ENCODE data around the gene DAP.
"Not testable (repeated sequence)": the region's sequence is repeated elsewhere in the genome, so short reads cannot be mapped to it uniquely, and the experiment has no call there.

The DAP gene

DNA sequence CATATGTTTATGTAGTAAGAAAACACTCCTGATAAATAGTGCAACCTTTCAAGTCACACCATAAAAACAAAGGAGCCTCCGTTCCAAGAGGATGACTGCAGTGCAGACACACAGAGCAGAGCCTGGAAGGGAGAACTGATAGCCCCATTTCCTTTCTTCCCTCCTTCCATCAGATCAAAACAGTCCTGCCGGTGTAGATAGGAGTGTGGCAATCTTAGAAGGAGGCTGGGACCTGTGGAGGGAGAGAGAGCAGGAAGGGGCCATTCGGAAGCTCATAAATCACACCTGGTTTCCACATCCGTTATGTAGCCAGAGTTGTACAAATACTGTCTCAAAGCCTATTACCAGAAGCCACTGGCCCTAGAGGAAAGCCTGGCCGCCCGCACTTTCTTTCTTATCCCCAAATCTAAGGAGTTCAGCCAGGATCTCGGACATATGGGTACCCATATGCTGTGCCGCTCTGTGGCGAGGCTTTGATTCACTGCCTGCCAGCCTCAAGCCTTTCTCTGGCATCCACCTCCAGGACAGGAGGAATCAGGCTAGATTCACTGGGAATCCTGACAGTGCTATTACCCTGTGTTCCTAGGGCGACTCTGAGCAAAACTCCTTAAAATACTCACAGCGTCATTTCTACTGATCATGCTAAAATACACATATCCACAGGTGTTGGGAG is 26.9 kb downstream of the DAP start:
- no peak for DNase-seq

DNA sequence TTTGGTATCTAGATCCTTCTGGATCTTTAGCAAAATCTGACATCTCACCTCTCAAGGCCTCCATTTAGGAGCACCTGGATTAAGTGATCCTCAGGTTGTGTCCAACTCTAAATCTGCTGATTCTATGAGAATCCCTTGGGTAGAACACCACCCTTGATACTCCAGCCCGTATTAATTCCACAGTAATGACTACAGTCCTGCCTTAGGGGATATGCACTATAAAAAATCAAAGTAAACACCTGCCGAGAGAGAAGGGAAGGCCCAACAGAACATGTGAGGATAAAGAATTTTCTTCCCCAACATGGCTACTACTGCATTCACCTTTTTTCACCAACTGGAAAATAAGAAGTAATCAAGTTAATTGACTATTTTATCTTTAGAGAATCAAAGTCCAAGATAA is 27.6 kb downstream of the DAP start:
- no peak for DNase-seq

DNA sequence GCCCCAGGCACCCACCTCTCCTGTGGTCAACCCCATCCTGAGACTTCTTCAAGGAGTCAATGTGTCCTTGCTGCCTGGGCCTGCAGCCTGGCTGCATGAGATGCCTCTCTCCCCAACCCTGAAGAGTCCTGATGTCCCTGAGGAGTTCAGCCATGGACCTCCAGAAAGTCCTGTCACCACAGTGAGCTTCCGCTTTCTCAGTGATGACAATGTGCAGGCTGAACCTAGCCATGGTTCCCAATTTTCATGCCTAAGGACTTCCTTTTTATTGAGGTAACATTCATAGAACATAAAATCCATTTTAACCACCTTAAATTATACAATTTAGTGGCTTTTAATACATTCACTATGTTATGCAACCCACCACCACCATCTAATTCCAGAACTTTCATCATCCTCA is 29.1 kb downstream of the DAP start:
- DNase-seq, result no peak

DNA sequence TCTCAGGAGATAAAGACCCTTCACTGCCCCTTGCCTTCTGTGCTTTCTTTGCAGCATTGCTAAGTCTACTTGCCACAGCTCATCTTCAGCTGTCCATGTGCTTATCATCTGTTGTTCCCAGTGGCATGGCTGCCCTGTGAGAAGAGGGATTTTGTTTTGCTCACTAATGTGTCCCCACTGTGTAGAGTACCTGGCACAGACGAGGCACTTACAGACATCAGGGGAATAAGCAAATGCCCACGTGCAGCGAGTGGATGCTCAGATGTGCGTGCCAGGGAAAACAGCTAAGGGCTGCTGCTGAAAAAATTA is 31.0 kb downstream of the DAP start:
- no peak for DNase-seq

DNA sequence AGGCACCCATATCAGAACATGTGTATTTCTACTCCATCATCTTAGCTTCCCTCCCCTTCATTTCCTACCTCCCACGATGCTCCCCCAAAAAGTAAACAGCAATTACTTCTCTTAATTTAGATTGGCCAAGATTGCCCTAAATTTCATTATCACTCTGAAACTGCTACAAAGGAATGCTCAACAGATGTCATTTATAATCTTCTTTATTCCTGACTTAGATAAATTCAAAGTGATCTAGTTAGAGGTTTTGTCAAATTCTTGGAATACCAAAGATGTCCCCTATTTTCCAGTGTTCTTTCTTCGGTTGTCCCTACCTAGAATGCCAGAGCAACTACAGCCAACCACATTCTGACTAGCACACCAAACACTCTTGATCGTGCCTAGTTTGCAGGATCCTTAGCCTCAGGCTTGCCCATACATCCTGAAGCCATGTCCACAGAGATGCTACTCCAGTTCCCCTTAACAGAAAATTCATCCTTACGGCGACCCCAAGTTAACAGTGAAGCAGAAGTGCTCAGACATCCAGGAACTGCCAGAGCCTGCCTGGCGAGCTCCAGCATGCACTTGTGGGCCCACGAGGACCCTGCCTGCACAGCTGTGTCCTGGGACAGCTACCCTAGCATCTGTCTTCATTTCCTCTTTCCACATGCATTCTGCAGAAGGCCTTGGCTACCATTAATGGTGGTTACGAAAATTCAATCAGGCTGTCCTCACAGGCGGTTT is 31.6 kb downstream of the DAP start:
- DNase-seq, result no peak

DNA sequence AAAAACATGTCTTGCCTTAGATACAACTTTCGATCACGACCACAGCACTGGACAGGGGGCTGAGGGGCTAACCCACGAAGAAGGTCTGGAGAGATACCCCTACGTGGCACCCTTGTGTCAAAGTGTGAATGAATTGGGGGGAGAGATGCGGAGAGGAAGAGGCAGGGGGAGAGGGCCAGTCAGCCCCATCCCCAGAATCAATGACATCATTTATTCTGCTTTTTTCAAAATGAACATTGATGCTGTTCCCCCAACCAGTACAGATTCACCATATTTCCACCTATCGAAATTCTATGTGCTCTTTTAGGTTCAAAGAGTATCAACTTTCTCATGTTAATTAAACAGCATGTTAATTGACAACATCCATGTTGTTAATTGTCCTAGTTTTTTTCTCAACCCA is 32.4 kb downstream of the DAP start:
- DNase-seq, result no peak

DNA sequence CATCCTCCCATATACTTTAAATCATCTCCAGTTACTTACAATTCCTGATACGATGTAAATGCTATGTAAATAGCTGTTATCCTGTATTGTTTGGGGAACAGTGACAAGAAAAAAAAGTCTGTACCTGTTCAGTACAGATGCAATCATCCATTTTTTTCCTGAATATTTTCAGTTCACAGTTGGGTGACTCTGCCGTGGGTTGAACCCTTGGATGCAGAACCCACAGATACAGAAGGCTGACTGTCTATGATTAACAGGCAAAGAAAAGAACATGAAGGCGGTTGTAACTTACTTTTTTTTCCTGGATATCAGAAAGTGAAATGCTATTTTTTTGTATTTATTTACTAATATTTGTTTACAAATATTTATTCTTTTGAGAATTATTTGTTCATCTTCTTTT is 33.2 kb downstream of the DAP start:
- no peak for DNase-seq

DNA sequence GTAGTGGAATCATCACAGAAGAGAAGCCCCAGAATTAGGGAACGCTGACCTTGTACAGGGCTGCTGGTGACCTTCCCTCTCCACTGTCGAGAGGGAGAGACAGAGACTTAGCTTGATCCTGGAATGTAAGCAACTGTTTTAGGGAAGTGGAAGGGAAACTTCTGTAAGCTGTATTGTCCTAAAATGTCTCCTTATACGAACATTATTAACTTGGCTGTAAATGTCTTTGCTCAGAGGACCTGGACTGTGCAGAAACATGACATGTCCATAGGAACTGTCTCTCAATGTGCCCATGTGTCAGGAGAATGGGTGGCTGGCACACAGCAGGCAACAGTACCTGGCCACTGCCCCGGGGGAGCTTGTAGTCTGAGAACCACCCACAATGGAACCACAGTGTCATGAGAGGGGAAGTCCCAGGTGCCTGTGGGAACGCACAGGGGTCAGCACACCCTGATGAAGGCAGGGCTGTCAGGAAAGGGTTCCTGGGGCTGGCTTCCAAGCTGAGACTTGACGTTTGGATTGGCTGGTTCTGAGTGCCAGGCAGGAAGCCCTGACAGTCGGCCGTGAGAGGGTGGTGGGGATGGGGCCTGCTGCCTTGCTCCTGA is 34.0 kb downstream of the DAP start:
- no peak for DNase-seq

DNA sequence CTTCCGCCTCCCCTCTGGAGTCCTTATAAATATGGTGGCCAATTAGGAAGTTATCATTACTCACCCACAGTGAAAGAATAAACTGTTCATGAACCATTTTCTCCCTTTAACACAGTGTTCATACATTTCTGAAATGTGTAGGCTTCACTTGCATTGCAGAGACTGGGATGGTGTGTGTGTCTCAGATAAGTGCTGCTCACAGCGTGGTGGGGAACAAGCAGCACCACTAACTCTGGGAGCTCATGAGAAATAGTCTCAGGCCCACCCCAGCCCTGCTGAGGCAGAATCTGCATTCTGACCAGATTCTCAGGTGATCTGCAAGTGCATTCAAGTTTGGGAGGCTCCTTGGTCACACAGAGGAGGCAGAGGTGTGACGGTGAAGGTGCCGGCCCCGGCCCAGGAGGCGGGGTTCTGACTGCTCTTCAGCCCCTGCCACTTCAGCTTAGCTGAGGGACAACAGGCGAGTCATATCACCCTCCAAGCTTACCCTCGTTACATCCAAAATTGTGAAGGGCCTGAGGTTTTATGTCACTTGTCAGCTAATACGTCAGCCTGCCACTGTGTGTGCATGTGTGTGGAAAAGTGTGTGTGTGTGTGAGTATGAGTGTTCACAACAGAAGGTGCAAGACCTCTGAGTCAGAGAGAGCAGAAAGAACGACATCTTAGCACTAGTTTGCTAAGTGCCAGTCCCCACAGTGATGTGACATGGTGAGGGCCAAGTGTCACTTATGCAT is 34.7 kb downstream of the DAP start:
- DNase-seq, result no peak

DNA sequence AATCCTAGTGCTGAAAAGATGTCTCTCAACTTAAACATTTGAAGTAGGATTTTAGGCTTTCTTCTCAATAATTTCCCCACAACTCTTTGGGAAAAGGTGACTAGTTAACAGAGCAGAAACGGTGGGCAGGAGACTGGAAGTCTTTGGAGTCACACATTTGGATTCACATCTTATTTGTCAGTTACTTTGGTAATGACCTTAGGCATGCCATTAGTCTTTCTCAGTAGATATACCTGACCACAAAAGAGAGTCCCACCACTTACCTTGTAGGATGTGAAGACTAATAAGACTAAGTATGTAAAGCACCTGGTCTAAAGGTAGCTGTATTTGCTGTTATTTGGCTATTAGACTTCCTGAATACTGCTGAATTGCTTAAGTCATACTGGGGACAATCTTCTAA is 35.4 kb downstream of the DAP start:
- DNase-seq, result no peak

DNA sequence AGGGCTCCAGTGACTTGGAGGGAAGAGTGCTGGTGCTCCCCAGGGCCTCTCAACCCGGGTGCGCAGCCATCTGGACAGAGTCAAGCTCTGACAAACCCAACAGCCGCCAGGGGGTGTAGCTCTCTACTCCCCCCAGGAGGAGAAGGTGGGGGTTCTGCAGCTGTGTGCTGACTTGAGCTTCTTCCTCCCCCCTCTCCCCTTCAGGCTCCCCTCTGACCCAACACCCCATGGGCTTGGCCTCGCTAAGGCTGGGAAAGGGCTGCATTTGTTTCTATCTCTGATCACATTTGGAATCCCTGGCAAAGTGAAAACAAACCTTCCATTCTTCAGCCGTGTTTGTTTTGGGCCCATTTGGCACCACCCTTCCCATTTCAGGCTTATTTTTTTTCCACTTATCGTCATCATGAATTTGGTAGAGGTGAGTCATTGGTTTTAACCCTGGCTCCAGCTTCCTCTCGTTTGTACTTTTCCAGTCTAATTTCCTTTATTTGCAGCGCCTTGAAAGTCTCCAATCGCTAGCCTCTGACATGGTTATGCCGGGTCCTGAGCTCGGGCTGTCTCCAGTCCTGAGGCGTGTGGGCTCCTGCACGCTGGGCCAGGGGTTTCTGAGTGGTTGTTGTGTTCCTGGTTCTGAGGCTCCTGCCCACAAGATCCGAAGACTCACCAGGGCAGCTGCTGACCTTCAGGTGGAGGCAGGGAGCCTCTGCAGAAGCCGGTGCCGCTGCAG is 36.1 kb downstream of the DAP start:
- no peak for DNase-seq

DNA sequence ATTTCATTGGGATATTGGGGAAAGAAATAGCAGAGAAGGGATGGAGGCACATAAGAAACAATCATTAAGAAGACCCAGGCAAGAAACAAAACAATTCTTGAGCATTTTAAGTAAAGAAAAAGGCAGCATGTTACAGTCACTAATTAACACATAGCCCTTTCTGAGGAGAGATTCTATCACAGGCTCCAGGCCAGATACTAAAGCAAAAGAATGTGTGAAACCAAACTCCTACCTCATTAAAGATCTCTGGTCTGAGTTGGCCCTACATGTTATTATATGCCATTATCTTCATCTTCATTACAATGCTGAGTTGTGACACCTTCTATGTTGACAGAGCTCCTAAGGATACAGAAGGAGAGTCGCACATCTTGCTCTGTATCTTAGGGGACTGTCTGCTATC is 37.5 kb downstream of the DAP start:
- no peak for DNase-seq

DNA sequence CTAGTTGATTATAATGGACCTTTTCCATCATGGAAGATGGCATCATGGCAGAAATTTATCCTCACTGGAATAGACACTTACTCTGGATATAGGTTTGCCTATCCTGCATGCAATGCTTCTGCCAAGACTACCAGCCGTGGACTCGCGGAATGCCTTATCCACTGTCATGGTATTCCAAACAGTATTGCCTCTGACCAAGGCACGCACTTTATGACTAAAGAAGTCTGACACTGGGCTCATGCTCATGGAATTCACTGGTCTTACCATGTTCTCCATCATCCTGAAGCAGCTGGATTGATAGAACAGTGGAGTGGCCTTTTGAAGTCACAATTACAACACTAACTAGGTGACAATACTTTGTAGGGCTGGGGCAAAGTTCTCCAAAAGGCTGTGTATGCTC is 40.3 kb downstream of the DAP start:
- not testable (repeated sequence) for DNase-seq

DNA sequence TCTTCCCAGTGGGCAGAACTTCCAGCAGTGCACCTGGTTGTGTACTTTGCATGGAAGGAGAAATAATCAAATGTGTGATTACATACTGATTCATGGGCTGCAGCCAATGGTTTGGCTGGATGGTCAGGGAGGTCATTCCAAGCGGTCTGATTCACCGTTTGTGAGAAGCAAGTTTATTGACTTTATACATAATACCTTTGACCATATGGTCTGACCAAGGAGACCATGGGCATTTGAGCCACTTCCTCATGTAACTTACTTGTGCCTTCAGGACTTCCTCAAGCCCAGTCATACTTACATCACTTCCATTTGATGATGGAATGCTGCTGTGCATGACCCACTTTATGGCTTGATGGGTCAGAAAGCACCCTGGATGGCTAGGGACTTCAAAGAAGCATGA is 41.1 kb downstream of the DAP start:
- no peak for DNase-seq

DNA sequence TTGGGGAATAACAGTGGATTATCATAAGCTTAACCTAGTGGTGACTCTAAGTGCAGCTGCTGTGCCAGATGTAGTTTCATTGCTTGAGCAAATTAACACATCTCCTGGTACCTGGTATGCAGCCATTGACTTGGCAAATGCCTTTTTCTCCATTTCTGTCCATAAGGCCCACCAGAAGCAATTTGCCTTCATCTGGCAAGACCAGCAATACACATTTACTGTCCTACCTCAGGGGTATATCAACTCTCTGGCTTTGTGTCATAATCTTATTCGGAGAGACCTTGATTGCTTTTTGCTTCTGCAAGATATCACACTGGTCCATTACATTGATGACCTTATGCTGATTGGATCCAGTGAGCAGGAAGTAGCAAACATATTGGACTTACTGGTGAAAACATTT is 42.4 kb downstream of the DAP start:
- not testable (repeated sequence) for DNase-seq

DNA sequence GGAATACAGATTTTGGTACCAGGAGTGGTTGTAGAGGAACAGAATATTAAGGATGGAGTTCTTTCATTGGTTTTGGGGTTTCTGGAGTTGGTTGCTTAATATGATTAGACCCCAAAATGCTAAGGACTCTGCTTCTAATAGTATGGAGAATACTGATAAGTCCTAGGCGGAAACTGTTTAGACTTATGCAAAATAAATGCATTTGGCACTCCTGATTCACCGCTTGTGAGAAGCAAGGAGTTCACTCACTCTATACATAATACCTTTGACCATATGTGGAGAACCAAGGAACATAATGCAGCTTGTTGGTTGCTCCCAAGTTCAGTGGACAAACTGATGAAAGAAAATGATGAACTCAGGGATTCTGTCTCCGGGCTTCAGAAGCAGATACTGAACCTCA is 44.2 kb downstream of the DAP start:
- DNase-seq, result not testable (repeated sequence)

DNA sequence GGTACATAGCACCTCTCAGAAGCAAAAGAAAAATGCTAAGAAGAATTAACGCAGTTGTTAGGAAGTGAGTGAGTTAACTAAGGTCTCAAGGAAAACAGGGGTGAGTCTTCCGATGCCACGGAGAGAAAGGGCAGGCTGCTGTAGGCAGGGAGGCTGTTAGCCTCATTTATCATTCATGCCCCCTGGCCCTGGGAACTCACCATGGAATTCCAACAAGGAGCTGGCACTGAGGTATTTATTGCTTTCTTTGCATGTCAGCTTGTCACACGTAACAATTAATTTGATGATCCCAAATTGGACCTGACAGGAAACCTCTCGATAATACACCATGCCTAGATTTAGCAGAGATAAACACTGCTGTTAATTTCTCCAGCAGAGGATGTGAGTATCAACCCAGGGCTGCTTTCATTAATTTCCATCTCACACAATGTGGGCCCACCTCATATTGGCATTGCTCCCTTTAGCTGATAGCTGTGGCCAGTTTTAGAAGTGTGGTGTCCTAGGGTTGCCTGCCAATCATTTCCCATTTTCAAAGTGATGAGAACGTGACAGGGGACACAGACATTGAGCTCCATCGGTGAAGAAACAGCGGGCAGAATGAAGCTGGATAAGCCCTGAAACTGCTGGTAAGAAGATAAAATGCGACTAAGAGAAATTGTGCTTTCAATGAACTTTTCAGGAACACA is 45.3 kb downstream of the DAP start:
- DNase-seq, result no peak

DNA sequence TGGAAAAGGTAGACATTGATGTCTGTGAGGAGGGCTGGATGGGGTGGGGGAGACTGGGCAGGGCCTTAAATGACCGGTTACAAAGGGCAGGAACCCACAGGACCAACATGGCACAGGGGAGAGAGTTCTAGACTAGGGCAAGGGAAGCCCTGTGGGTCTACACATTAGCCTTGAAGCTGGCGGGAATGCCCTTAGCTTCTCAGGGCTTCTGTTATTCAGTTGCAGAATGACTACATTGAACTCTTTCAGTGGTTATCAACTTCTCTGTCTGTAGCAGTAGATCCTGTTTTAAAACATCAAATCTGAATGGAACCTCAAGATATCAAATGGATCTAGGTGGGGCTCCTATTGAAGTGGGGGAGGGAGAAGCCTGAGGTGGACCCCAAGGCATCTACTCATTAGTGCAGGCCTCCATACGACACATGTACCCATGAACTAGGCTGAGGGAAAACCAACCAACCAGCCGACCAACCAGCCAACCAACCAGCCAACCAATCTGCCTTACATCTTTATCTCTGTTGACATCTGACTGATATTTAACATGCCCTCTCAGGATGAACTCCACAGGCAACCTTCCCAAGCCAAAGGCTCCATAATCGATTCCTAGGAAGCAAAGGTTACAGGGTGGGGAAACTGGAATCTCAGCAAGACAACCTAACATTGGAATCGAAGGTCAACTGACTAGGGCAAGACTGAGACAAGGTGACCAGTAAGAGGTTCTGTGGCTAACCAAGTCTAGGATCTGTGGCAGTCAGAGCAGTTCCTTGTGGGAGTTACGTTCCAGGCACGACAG is 48.3 kb downstream of the DAP start:
- no peak for DNase-seq

DNA sequence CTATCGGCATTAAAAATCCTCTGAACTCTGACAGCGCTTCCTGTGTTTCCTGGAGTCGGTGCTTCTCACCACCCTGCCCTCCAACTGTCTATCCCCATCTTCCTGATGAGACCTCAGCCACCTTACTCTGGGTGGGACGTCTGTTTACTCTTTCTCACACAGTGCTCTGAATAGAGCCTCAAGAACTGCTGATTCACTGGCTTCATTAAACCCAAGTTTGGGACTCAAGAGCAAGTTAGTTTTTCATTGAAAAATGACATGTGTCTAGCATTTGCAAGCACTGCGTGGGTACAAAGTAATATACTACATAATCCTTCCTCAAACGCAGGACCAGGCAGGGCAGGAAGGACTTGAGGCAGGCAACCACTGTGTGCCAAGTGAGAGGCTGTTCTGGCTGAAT is 49.5 kb downstream of the DAP start:
- no peak for DNase-seq

DNA sequence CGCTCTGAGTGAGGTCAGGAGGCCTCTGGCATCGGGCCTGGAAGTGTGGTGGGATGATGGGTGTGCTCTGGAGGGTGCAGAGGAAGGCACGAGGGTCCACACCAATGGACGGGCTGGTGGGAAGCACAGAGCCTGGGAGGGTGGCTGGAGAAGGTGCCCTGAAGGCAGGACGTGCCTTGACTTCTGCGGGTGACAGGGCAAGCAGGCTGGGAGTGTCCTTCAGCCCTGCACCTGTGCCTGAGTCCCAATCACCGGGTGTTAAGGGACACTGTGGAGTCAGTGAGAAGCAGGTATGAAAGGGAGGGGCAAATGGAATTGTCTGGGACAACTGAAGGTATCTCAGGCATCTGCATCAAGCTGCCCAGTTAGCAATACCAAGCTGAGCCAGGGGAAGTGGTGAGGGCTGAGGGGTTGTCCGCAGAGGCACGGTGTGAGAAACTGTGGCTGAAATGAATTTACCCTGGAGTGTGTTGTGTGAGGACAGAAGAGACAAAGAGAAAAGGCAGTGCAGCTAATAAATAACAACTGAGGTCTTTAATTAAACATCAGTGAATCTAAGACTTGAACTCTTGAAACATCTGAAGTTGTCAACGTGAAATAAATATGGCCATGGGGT is 50.4 kb downstream of the DAP start:
- DNase-seq, result no peak

DNA sequence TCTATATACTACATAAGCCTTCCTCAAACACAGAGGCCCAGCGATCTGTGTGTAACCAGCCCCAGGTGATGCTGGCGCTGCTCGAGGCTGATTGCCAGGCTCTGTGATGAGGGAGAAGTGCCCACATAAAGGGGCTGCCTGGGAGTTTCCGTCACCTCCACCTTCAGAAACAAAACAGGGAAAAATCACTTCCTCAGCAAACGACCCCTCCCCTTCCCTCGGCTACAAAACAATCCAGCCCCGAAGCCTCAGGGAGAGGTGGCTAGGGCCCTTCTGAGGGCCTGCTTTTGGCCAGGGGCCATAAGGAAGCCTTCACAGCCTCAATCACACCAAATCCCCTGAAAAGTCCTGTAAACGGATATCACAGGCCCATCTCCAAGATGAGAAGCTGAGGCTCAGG is 51.1 kb downstream of the DAP start:
- no peak for DNase-seq

All from effector CD4-positive, alpha-beta T cell (primary cell).